GM23248 (cell line): Measurements from ENCODE around the gene SOX13.

Experiments used
- EZH2 ChIP-seq: fragments of 200-600 bp; sonication (generic); IDR thresholded peaks from 2 replicates; pipeline ENCODE4 v1.6.1; 2018; ENCODE audit warnings: antibody characterized with exemption, mild to moderate bottlenecking; ENCODE audit not compliant: insufficient read depth, poor library complexity, severe bottlenecking
- EZH2phosphoT487 ChIP-seq: fragments of 200-600 bp; sonication (generic); IDR thresholded peaks from 2 replicates; pipeline ENCODE4 v1.6.1; 2018; ENCODE audit warnings: antibody characterized with exemption, moderate library complexity, mild to moderate bottlenecking, low read depth; ENCODE audit not compliant: insufficient read depth

GRCh38 chr1:204032642-204033235 lies 40.2 kb upstream of the SOX13 start:
- TF ChIP-seq EZH2 (no peak), EZH2phosphoT487 (no peak)
